ENCODE data around the gene PAXX. TPM values are rescaled to one million over a fixed set of nuclear protein-coding genes. Genes with fewer than 3 reads are reported as not detected.

Gene PAXX
- total RNA-seq, 1 donor = 23.6 TPM

- H3K9me3 ChIP-seq (ENCODE audit: low read depth, low read length) = no peaks in the 10 kb centered on the region
- no peaks in the 10 kb centered on the region for H3K27me3 ChIP-seq (ENCODE audit: insufficient read depth, low read length)
- H3K4me3 ChIP-seq (ENCODE audit: low read length) = no peak overlapping the region
- H3K4me1 ChIP-seq (ENCODE audit: insufficient read depth, low read length) = peaks cover 26% of the 10 kb centered on the region
These were observed 20.5 kb upstream of the PAXX start for GRCh38 chr9:136971746-136972145.

DNA sequence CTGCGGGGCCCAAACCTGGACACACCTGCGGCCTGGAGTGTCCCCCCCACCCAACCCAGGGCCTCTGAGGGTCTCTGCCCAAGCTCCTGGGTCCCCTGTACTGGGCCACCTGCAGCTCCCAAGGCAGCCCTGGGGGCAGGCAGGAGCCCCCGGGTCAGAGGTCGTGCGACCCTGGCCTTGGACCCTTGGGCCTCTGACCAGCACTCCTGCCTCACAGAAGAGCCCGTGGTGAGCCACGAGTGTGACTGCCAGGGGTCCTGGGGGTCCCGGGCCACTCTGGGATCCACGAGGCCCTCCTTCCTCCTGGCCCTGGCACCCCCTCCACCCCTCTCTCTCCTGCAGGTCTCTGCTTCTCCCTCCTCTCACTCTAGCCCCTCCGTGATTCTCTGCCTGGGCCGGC is 19.9 kb upstream of the PAXX start:
- Histone ChIP-seq H3K27me3 (ENCODE audit: insufficient read depth, low read length) (no peaks in the 10 kb centered on the region), H3K4me3 (ENCODE audit: low read length) (no peak overlapping the region), H3K4me1 (ENCODE audit: insufficient read depth, low read length) (peaks cover 26% of the 10 kb centered on the region)

DNA sequence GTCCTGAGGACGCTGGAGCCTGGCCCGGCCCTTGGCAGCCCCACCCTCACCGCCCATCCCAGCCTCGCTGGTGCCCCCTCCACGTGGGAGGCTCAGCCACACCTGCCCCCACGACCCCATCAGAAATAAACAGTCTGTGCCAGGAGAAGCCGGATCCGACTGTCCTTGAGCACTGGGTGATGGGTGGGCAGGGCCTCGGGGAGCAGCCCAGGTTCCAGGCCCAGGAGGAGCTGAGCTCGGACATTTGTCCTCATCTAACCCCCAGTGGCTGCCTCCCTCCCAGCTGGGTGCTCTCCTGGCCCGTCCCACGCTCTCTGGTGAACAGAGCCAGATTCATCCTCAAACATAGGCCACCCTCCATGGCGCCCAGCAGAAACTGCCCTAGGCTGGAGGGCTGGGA is 19.5 kb upstream of the PAXX start:
- Histone ChIP-seq H3K4me3 (ENCODE audit: low read length) (no peak overlapping the region), H3K27me3 (ENCODE audit: insufficient read depth, low read length) (no peaks in the 10 kb centered on the region), H3K4me1 (ENCODE audit: insufficient read depth, low read length) (peaks cover 30% of the 10 kb centered on the region), H3K9me3 (ENCODE audit: low read depth, low read length) (no peaks in the 10 kb centered on the region)

More for the DNA sequence above, 19.9 kb upstream of the PAXX start:
- H3K9me3 ChIP-seq (ENCODE audit: low read depth, low read length) = no peaks in the 10 kb centered on the region

GRCh38 chr9:136973618-136974617 is 18.3 kb upstream of the PAXX start:
- H3K4me1 ChIP-seq (ENCODE audit: insufficient read depth, low read length) = peaks cover 35% of the 10 kb centered on the region

DNA sequence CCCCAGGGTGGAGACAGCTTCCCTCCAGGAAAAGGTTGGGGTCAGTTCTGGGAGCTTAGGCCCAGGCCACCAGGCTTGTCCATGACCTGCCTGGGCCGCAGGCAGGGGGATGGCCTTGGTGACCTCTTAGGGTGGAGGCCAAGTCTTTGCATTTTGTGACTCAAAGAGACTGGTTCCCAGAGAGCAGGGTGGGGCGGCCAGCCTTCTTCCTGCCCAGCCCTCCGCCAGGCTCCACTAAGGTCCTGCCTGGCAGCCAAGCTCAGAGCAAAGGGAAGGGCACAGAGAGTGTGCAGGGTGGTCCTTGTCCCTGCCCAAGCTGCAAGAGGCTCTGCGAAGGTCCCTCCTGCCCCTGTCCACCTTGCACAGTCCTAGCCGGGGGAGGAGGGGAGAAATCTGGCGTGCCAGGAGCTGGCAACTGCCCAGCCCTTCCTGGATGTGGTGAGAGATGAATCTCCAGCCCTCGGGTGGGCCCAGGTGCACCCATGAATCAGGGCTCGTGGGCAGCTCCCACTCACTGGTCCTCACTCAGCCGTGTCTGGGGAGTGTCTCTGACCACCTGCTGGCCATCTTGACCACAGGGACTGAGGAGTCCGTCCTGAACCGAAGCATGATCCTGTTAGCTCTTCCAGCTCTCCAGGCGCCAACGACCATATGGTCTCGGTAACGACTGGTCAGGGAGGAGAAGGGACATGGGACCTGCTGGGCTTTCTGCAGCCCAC is 17.2 kb upstream of the PAXX start:
- H3K27me3 ChIP-seq (ENCODE audit: insufficient read depth, low read length) = no peaks in the 10 kb centered on the region
- H3K4me3 ChIP-seq (ENCODE audit: low read length) = no peak overlapping the region
- H3K4me1 ChIP-seq (ENCODE audit: insufficient read depth, low read length) = peaks cover 35% of the 10 kb centered on the region
- H3K9me3 ChIP-seq (ENCODE audit: low read depth, low read length) = no peaks in the 10 kb centered on the region

More at GRCh38 chr9:136973618-136974617, 18.3 kb upstream of the PAXX start:
- Histone ChIP-seq H3K27me3 (ENCODE audit: insufficient read depth, low read length) (no peaks in the 10 kb centered on the region), H3K9me3 (ENCODE audit: low read depth, low read length) (no peaks in the 10 kb centered on the region), H3K4me3 (ENCODE audit: low read length) (no peak overlapping the region)

- Histone ChIP-seq H3K27me3 (ENCODE audit: insufficient read depth, low read length) (no peaks in the 10 kb centered on the region), H3K4me3 (ENCODE audit: low read length) (no peak overlapping the region), H3K9me3 (ENCODE audit: low read depth, low read length) (no peaks in the 10 kb centered on the region), H3K4me1 (ENCODE audit: insufficient read depth, low read length) (peaks cover 35% of the 10 kb centered on the region)
These were observed 16.6 kb upstream of the PAXX start for GRCh38 chr9:136975644-136976043.

GRCh38 chr9:136977223-136977622 is 15.0 kb upstream of the PAXX start, which contains the start of gene PTGDS:
TSS of gene PTGDS (plus strand) at chr9:136977504. CDS start at chr9:136977579, 75 bp downstream.
- Histone ChIP-seq H3K4me3 (ENCODE audit: low read length) (peak within 1 kb of the TSS; percentile 12), H3K4me1 (ENCODE audit: insufficient read depth, low read length) (peaks cover 35% of the 10 kb centered on the region), H3K9me3 (ENCODE audit: low read depth, low read length) (no peaks in the 10 kb centered on the region), H3K27me3 (ENCODE audit: insufficient read depth, low read length) (no peaks in the 10 kb centered on the region)

DNA sequence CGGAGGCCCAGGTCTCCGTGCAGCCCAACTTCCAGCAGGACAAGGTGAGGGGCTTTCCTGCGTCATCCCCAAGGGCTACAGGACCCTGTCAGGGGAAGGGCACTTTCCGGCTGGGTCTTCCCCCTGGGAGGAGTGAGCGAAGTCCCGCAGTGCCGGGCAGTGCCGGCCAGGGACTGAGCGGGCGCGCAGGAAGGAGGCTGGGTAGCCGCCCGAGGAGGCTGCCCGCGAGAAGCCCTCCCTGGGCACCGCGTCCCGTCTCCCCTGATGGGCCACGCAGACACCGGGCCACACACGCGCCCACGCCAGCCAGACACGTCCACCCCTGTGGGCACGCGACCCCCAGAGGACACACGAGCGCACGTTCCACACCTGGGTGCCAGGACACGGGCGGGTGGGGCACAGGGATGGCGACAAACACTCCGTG is 14.6 kb upstream of the PAXX start:
- peak overlapping the region; percentile 12 for H3K4me3 ChIP-seq (ENCODE audit: low read length)

GRCh38 chr9:136978073-136978864 is 14.0 kb upstream of the PAXX start:
- Histone ChIP-seq H3K4me1 (ENCODE audit: insufficient read depth, low read length) (peaks cover 35% of the 10 kb centered on the region), H3K4me3 (ENCODE audit: low read length) (peak overlapping the region; percentile 12), H3K27me3 (ENCODE audit: insufficient read depth, low read length) (no peaks in the 10 kb centered on the region), H3K9me3 (ENCODE audit: low read depth, low read length) (no peaks in the 10 kb centered on the region)

More for the DNA sequence above, 14.6 kb upstream of the PAXX start:
- Histone ChIP-seq H3K27me3 (ENCODE audit: insufficient read depth, low read length) (no peaks in the 10 kb centered on the region), H3K9me3 (ENCODE audit: low read depth, low read length) (no peaks in the 10 kb centered on the region), H3K4me1 (ENCODE audit: insufficient read depth, low read length) (peaks cover 35% of the 10 kb centered on the region)

GRCh38 chr9:136978865-136979544 is 13.2 kb upstream of the PAXX start:
- no peak overlapping the region for H3K4me3 ChIP-seq (ENCODE audit: low read length)
- H3K4me1 ChIP-seq (ENCODE audit: insufficient read depth, low read length) = peaks cover 31% of the 10 kb centered on the region
- H3K9me3 ChIP-seq (ENCODE audit: low read depth, low read length) = no peaks in the 10 kb centered on the region
- H3K27me3 ChIP-seq (ENCODE audit: insufficient read depth, low read length) = peaks cover 5% of the 10 kb centered on the region

DNA sequence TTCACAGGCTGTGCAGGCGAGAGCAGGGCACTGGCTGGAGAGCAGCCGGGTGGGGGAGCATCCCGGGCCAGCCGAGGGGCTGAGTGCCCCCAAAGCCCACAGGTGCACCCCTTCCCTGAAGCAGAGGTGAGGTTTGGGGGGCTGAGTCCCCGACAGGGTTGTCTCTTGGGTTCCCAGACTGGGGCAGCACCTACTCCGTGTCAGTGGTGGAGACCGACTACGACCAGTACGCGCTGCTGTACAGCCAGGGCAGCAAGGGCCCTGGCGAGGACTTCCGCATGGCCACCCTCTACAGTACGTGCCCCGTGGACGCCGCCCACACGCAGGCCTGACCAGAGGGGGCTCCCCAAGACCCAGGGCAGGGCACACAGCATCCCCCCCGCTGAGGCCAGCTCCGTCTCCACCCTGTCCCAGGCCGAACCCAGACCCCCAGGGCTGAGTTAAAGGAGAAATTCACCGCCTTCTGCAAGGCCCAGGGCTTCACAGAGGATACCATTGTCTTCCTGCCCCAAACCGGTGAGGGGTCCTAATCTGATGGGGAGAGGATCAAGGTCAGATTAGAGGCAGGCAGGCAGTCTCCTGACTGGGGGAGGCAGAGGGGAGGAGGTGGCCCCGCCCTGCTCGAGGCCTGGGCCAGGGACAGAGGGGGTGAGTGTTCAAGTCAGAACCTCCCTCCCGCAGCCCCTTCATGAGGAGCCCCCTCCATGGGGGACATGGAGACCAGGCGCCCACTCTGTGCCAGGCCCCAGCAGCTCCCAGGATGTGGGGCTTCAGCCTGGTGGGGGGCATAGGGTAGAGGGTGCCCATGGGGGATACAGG is 12.2 kb upstream of the PAXX start:
- no peak overlapping the region for H3K4me3 ChIP-seq (ENCODE audit: low read length)
- peaks cover 22% of the 10 kb centered on the region for H3K4me1 ChIP-seq (ENCODE audit: insufficient read depth, low read length)
- peaks cover 12% of the 10 kb centered on the region for H3K27me3 ChIP-seq (ENCODE audit: insufficient read depth, low read length)
- no peaks in the 10 kb centered on the region for H3K9me3 ChIP-seq (ENCODE audit: low read depth, low read length)

- Histone ChIP-seq H3K9me3 (ENCODE audit: low read depth, low read length) (no peaks in the 10 kb centered on the region), H3K4me1 (ENCODE audit: insufficient read depth, low read length) (peaks cover 13% of the 10 kb centered on the region), H3K27me3 (ENCODE audit: insufficient read depth, low read length) (peaks cover 14% of the 10 kb centered on the region), H3K4me3 (ENCODE audit: low read length) (no peak overlapping the region)
These were observed 11.3 kb upstream of the PAXX start for GRCh38 chr9:136980669-136981478.
